ENCODE measurements around the gene SERPINA1. TPM values are rescaled to one million over a fixed set of nuclear protein-coding genes. Genes with fewer than 3 reads are reported as not detected.
A peak's percentile ranks its signal among the peaks of the same experiment; 100 is the strongest.

Gene SERPINA1
- total and polyA plus RNA-seq, 2 of the 13 experiments (the other 11 are each of a cell fraction or from before 2014, with no cell fraction given): 3,266 to 11,015 TPM

DNA sequence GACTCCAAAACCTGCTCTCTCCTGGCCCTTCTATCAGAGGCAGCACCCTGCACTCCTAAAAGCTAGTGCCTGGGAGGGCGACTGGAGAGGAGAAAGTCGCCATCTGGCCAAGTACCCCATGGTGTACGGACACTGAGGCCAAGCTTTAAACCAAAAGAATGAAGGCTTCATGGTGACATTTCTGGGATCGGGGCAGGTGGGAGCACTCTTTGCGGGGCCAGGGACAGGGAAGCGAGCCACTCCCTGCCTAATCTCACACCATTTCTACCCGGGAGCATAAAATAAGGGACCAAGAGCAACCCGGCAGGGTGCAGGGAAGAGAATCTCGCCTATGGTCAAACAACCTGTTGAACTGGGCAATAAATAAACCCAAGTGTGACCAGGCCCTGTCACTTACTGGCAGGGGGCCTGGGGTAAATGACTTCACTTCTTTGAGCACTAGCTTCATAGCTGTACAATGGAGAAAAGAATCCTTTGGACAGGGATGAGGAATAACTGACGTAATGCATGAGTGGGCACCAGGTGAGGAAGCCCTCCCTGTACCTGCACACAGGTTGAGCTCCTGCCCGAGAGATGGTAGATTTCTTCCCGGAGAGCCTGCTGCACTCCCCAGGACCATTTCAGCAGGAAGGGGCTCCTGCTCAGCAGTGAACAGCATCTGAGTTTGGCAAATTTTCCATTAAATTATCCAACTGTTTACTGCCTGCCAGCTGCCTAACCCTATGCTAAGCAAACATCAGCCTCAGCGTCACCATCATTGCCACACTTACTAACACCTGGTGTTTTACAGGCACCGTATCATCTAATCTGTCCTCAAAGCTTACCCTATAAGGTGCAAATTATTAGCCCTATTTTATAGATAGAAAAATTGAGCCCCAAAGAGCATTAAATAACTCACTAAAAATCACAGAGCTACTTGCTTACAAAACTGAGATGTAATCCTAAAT is 2.0 kb downstream of the SERPINA1 start (continued):
- TF ChIP-seq POLR2G (IDR thresholded peaks at IDR 0.05; ENCODE audit: low read depth, low read length) (peak; percentile 89), ZNF251 (CRISPR knock-in tag; IDR thresholded peaks at IDR 0.05) (0 out of 2 replicates have a peak, but pooled peaks have one; percentile 68), ZNF672 (CRISPR knock-in tag; IDR thresholded peaks at IDR 0.05) (0 out of 2 replicates have a peak, but pooled peaks have one; percentile 17), ZNF367 (CRISPR knock-in tag; IDR thresholded peaks at IDR 0.05; ENCODE audit: borderline replicate concordance) (0 out of 2 replicates have a peak, but pooled peaks have one; percentile 39), ZNF350 (CRISPR knock-in tag; IDR thresholded peaks at IDR 0.05; ENCODE audit: borderline replicate concordance, low read depth) (peak; percentile 6; the same call in 1 of the 2 replicates), TOPORS (CRISPR knock-in tag; IDR thresholded peaks at IDR 0.05) (no peak), U2AF2 (IDR thresholded peaks at IDR 0.05; ENCODE audit: low read depth, low read length) (0 out of 2 replicates have a peak, but pooled peaks have one; percentile 26), NRL (CRISPR knock-in tag; IDR thresholded peaks at IDR 0.05; ENCODE audit: borderline replicate concordance) (peak; percentile 57; the same call in 1 of the 2 replicates), PAF1 (CRISPR knock-in tag; IDR thresholded peaks at IDR 0.05) (no peak), SOX6 (IDR thresholded peaks at IDR 0.05) (no peak), SOX6 (CRISPR knock-in tag; IDR thresholded peaks at IDR 0.05) (0 out of 2 replicates have a peak, but pooled peaks have one; percentile 16), RBFOX2 (IDR thresholded peaks at IDR 0.05; ENCODE audit: low read depth, low read length) (peak; percentile 82), AKAP8 (CRISPR knock-in tag; IDR thresholded peaks at IDR 0.05) (0 out of 2 replicates have a peak, but pooled peaks have one; percentile 32), ZBTB7B (CRISPR knock-in tag; IDR thresholded peaks at IDR 0.05) (peak; percentile 13; the same call in 1 of the 2 replicates), ZNF777 (CRISPR knock-in tag; IDR thresholded peaks at IDR 0.05) (0 out of 2 replicates have a peak, but pooled peaks have one; percentile 26), AGO2 (optimal IDR thresholded peaks at IDR 0.05; ENCODE audit: low read depth, low read length) (peak; percentile 75), NONO (IDR thresholded peaks at IDR 0.05) (no peak), NONO (CRISPR knock-in tag; conservative IDR thresholded peaks at IDR 0.05) (peak; percentile 14; the same call in 1 of the 2 replicates)
- TF ChIP-seq, protein P1, sequence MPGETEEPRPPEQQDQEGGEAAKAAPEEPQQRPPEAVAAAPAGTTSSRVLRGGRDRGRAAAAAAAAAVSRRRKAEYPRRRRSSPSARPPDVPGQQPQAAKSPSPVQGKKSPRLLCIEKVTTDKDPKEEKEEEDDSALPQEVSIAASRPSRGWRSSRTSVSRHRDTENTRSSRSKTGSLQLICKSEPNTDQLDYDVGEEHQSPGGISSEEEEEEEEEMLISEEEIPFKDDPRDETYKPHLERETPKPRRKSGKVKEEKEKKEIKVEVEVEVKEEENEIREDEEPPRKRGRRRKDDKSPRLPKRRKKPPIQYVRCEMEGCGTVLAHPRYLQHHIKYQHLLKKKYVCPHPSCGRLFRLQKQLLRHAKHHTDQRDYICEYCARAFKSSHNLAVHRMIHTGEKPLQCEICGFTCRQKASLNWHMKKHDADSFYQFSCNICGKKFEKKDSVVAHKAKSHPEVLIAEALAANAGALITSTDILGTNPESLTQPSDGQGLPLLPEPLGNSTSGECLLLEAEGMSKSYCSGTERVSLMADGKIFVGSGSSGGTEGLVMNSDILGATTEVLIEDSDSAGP (CRISPR knock-in tag; IDR thresholded peaks at IDR 0.05; ENCODE audit: borderline replicate concordance): peak; percentile 42; the same call in 1 of the 2 replicates
- TF ChIP-seq, protein P2, sequence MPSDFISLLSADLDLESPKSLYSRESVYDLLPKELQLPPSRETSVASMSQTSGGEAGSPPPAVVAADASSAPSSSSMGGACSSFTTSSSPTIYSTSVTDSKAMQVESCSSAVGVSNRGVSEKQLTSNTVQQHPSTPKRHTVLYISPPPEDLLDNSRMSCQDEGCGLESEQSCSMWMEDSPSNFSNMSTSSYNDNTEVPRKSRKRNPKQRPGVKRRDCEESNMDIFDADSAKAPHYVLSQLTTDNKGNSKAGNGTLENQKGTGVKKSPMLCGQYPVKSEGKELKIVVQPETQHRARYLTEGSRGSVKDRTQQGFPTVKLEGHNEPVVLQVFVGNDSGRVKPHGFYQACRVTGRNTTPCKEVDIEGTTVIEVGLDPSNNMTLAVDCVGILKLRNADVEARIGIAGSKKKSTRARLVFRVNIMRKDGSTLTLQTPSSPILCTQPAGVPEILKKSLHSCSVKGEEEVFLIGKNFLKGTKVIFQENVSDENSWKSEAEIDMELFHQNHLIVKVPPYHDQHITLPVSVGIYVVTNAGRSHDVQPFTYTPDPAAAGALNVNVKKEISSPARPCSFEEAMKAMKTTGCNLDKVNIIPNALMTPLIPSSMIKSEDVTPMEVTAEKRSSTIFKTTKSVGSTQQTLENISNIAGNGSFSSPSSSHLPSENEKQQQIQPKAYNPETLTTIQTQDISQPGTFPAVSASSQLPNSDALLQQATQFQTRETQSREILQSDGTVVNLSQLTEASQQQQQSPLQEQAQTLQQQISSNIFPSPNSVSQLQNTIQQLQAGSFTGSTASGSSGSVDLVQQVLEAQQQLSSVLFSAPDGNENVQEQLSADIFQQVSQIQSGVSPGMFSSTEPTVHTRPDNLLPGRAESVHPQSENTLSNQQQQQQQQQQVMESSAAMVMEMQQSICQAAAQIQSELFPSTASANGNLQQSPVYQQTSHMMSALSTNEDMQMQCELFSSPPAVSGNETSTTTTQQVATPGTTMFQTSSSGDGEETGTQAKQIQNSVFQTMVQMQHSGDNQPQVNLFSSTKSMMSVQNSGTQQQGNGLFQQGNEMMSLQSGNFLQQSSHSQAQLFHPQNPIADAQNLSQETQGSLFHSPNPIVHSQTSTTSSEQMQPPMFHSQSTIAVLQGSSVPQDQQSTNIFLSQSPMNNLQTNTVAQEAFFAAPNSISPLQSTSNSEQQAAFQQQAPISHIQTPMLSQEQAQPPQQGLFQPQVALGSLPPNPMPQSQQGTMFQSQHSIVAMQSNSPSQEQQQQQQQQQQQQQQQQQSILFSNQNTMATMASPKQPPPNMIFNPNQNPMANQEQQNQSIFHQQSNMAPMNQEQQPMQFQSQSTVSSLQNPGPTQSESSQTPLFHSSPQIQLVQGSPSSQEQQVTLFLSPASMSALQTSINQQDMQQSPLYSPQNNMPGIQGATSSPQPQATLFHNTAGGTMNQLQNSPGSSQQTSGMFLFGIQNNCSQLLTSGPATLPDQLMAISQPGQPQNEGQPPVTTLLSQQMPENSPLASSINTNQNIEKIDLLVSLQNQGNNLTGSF (CRISPR knock-in tag; IDR thresholded peaks at IDR 0.05): 0 out of 2 replicates have a peak, but pooled peaks have one; percentile 16
